ENCODE data around the gene RALGAPB.
"Not testable (repeated sequence)": the region's sequence is repeated elsewhere in the genome, so short reads cannot be mapped to it uniquely, and the experiment has no call there.

Gene RALGAPB

GRCh38 chr20:38589967-38590675 is 117.5 kb downstream of the RALGAPB start:
- H3K27ac ChIP-seq = no peak overlapping the region
- TF ChIP-seq CTCF (conservative IDR thresholded peaks at IDR 0.05) = no peak

- no peak overlapping the region for H3K27ac ChIP-seq
- no peak for TF ChIP-seq CTCF (conservative IDR thresholded peaks at IDR 0.05)
Observed at GRCh38 chr20:38590676-38591473, 118.2 kb downstream of the RALGAPB start.

GRCh38 chr20:38591474-38592410 is 119.1 kb downstream of the RALGAPB start:
- TF ChIP-seq CTCF (conservative IDR thresholded peaks at IDR 0.05) = no peak
- H3K27ac ChIP-seq = no peak overlapping the region

- peak overlapping the region; percentile 25; the same call in 1 of the 2 replicates for H3K27ac ChIP-seq
Observed at GRCh38 chr20:38592411-38592790, 119.8 kb downstream of the RALGAPB start.

GRCh38 chr20:38594281-38594680 is 121.6 kb downstream of the RALGAPB start:
- H3K27ac ChIP-seq = not testable (repeated sequence)

- H3K27ac ChIP-seq = not testable (repeated sequence)
Observed at GRCh38 chr20:38595886-38596285, 123.2 kb downstream of the RALGAPB start.

GRCh38 chr20:38599410-38599882 is 126.8 kb downstream of the RALGAPB start:
- no peak for TF ChIP-seq CTCF (conservative IDR thresholded peaks at IDR 0.05)
- H3K27ac ChIP-seq = peak overlapping the region; percentile 59

- no peak for TF ChIP-seq CTCF (conservative IDR thresholded peaks at IDR 0.05)
- peak overlapping the region; percentile 59 for H3K27ac ChIP-seq
Observed at GRCh38 chr20:38600057-38600456, 127.4 kb downstream of the RALGAPB start.

Data from VCaP (cell line).